K562 (cell line): ENCODE results near the gene DNAJB1. TPM values are rescaled to one million over a fixed set of nuclear protein-coding genes. Genes with fewer than 3 reads are reported as not detected.

ENCODE experiments used
- ARID4B ChIP-seq: sonication (generic); formaldehyde crosslinking; IDR thresholded peaks from 2 replicates; pipeline ENCODE4 v1.8.0; 2022; ENCODE audit warnings: mild to moderate bottlenecking, missing genetic modification reagents
- ARNT ChIP-seq, 2 experiments: fragments of 450-650 bp; IDR thresholded peaks; 2 replicates each; pipeline ENCODE4 v1.6.1; 2016; ENCODE audit warnings: mild to moderate bottlenecking in 1 of 2
- CBX3 ChIP-seq, 2 experiments: IDR thresholded peaks; 1 replicate in 1 of 2; 2 replicates in 1 of 2; pipeline ENCODE4 v1.6.1; 2012; ENCODE audit warnings: inconsistent platforms in 2 of 2, low read length in 2 of 2, borderline replicate concordance in 1 of 2, control low read depth in 1 of 2
- CBX8 ChIP-seq: fragments of 200-600 bp; sonication (generic); IDR thresholded peaks from 2 replicates; pipeline ENCODE4 v1.6.1; 2012; ENCODE audit warnings: borderline replicate concordance, mixed run types, low read depth, mild to moderate bottlenecking, moderate library complexity, mixed read lengths, low read length, control low read depth, inconsistent platforms; ENCODE audit not compliant: poor library complexity, severe bottlenecking; ENCODE audit errors: extremely low read depth
- CREB3L1 ChIP-seq: fragments of 450-650 bp; IDR thresholded peaks from 2 replicates; pipeline ENCODE4 v1.6.1; 2014; ENCODE audit warnings: low read depth, mild to moderate bottlenecking, moderate library complexity, borderline replicate concordance
- FOXJ2 ChIP-seq: fragments of 200-800 bp; sonication (Bioruptor generic); IDR thresholded peaks from 2 replicates; pipeline ENCODE4 v1.6.1; 2016; ENCODE audit warnings: missing genetic modification characterization, missing compliant biosample characterization
- HLTF ChIP-seq: fragments of 450-650 bp; IDR thresholded peaks from 2 replicates; pipeline ENCODE4 v1.6.1; 2016
- ILF3 ChIP-seq: fragments of 450-650 bp; IDR thresholded peaks from 2 replicates; pipeline ENCODE4 v1.6.1; 2018; ENCODE audit warnings: antibody characterized with exemption, mild to moderate bottlenecking, moderate library complexity, borderline replicate concordance
- MEF2A ChIP-seq: IDR thresholded peaks from 2 replicates; pipeline ENCODE4 v1.6.1; 2011; ENCODE audit warnings: low read depth, mild to moderate bottlenecking, low read length, moderate library complexity; ENCODE audit not compliant: control insufficient read depth
- PCBP1 ChIP-seq: fragments of 200-400 bp; formaldehyde crosslinking; IDR thresholded peaks from 2 replicates; pipeline ENCODE4 v1.6.1; 2018; ENCODE audit warnings: mild to moderate bottlenecking, low read depth, low read length; ENCODE audit not compliant: poor library complexity, severe bottlenecking
- RHOXF2B ChIP-seq: fragments of 250-450 bp; sonication (Bioruptor Pico); conservative IDR thresholded peaks from 2 replicates; pipeline ENCODE4 v1.5.1; 2021
- SMARCE1 ChIP-seq: fragments of 450-650 bp; IDR thresholded peaks from 2 replicates; pipeline ENCODE4 v1.7.1; 2016; ENCODE audit warnings: mild to moderate bottlenecking
- SRSF7 ChIP-seq: fragments of 200-400 bp; formaldehyde crosslinking; optimal IDR thresholded peaks from 2 replicates; pipeline ENCODE3; 2017; ENCODE audit warnings: mild to moderate bottlenecking, low read depth, low read length
- TAF1 ChIP-seq: IDR thresholded peaks from 2 replicates; pipeline ENCODE4 v1.6.1; 2011; ENCODE audit warnings: mild to moderate bottlenecking, low read length, moderate library complexity; ENCODE audit not compliant: insufficient read depth, control insufficient read depth, severe bottlenecking; ENCODE audit errors: extremely low read depth
- ZBTB11 ChIP-seq, 3 experiments: fragments of 200-800 bp in 1 of 3; fragments of 250-450 bp in 1 of 3; fragments of 450-650 bp in 1 of 3; sonication (Bioruptor Pico) in 1 of 3; sonication (Bioruptor generic) in 1 of 3; formaldehyde crosslinking in 1 of 3; IDR thresholded peaks; 2 replicates each; pipeline versions ENCODE4 v1.6.1 to v1.8.0; 2016 to 2022; ENCODE audit warnings: mild to moderate bottlenecking in 2 of 3, missing genetic modification characterization in 2 of 3, missing compliant biosample characterization in 1 of 3, moderate library complexity in 1 of 3
- ZBTB17 ChIP-seq: fragments of 450-650 bp; formaldehyde crosslinking; IDR thresholded peaks from 2 replicates; pipeline ENCODE4 v1.4.0; 2020; ENCODE audit warnings: mild to moderate bottlenecking
- ZNF316 ChIP-seq: fragments of 450-650 bp; IDR thresholded peaks from 2 replicates; pipeline ENCODE4 v1.6.1; 2016
- ZNF766 ChIP-seq: fragments of 200-800 bp; sonication (Bioruptor generic); conservative IDR thresholded peaks from 2 replicates; pipeline ENCODE4 v1.6.1; 2016; ENCODE audit warnings: missing genetic modification characterization, missing compliant biosample characterization
- polyA plus RNA-seq, 8 experiments: library from polyadenylated mRNA; depleted of rRNA in 4 of 8; stranded (reverse) in 5 of 8; unstranded in 3 of 8; fragments of >200 nt; fragmentation: Nextera tagmentation in 2 of 8; fragmentation: Illumina TruSeq in 1 of 8; extraction: Ambion mirVana in 2 of 8; extraction: Trizol in 1 of 8; gene quantifications; 2 replicates each; pipeline versions ENCODE4 v1.2.1 to v1.2.3, GENCODE V29; 2011 to 2014; ENCODE audit warnings: inconsistent platforms in 1 of 8, missing spikeins in 1 of 8
- total RNA-seq, 7 experiments: library from RNA; depleted of rRNA in 6 of 7; stranded (reverse); fragments of >200 nt in 6 of 7; fragmentation: Illumina TruSeq in 2 of 7; extraction: Trizol in 2 of 7; gene quantifications; 2 replicates each; pipeline versions ENCODE4 v1.2.1 to v1.2.3, GENCODE V29; 2011 to 2021; ENCODE audit warnings: low replicate concordance in 1 of 7

Gene DNAJB1
- total and polyA plus RNA-seq, 9 of the 15 experiments (the other 6 are each of a cell fraction or from before 2014, with no cell fraction given) = 13.2 to 113 (median 62.1) TPM

- TF ChIP-seq MEF2A (no peak), ZBTB11 (CRISPR knock-in tag; IDR thresholded peaks at IDR 0.05) (peak in 1 of 3 experiments; percentile 64; a peak in 4 of 6 replicates), ZNF316 (no peak; the same call in 1 of the 2 replicates), ARID4B (peak; percentile 88), TAF1 (peak; percentile 80), CBX3 (IDR thresholded peaks at IDR 0.05; ENCODE audit: borderline replicate concordance in 1 of 2, low read length in 2 of 2) (no peak), ZBTB17 (CRISPR knock-in tag) (peak; percentile 64; the same call in 1 of the 2 replicates), ILF3 (no peak; the same call in 1 of the 2 replicates), HLTF (peak; percentile 53; the same call in 1 of the 2 replicates), SRSF7 (no peak), PCBP1 (peak; percentile 69), ARNT (IDR thresholded peaks at IDR 0.05) (no peak), CREB3L1 (peak; percentile 55; the same call in 1 of the 2 replicates), SMARCE1 (no peak), ZNF766 (no peak), RHOXF2B (CRISPR knock-in tag) (no peak), FOXJ2 (tag) (no peak), CBX8 (no peak)
Observed at GRCh38 chr19:14517840-14518505, at the start of gene DNAJB1 (continued).
